WTC11 (cell line): ENCODE measurements around the gene PYCARD. TPM values are rescaled to one million over a fixed set of nuclear protein-coding genes. Genes with fewer than 3 reads are reported as not detected.

Experiments used
- ATAC-seq: fragments of 200-7000 bp; cut with Tn5 transposase; 2 replicates; pipeline ENCODE4 v1.10.0; 2021; ENCODE audit warnings: mild to moderate bottlenecking, moderate library complexity
- CTCF ChIA-PET: fragments of 300-600 bp; sonication (Branson Sonifier 250); formaldehyde crosslinking; loops from one replicate; lab custom pipeline; 2021; ENCODE audit warnings: antibody characterized with exemption; lab: Charles Lee
- POLR2A ChIA-PET: fragments of 350-600 bp; sonication (Branson Sonifier 250); formaldehyde crosslinking; loops from one replicate; lab custom pipeline; 2021; ENCODE audit warnings: antibody characterized with exemption; lab: Charles Lee
- DNase-seq: peaks from one replicate; pipeline ENCODE4 v3.0.0; 2021; ENCODE audit warnings: low spot score
- H3K27ac Mint-ChIP-seq: 2 replicates; pipeline ENCODE4 v1.8.0; 2021; ENCODE audit warnings: mixed read lengths
- H3K27me3 Mint-ChIP-seq: 2 replicates; pipeline ENCODE4 v1.8.0; 2021; ENCODE audit warnings: low read depth, mild to moderate bottlenecking, moderate library complexity, mixed read lengths
- H3K36me3 Mint-ChIP-seq: 2 replicates; pipeline ENCODE4 v1.8.0; 2021; ENCODE audit warnings: mixed read lengths
- H3K4me1 Mint-ChIP-seq: 2 replicates; pipeline ENCODE4 v1.8.0; 2022; ENCODE audit warnings: mixed read lengths
- H3K4me3 Mint-ChIP-seq: 2 replicates; pipeline ENCODE4 v1.8.0; 2021; ENCODE audit warnings: mild to moderate bottlenecking, moderate library complexity, mixed read lengths
- H3K9me3 Mint-ChIP-seq: 2 replicates; pipeline ENCODE4 v1.8.0; 2021; ENCODE audit warnings: mixed read lengths
- CREB1 ChIP-seq: sonication (generic); formaldehyde crosslinking; IDR thresholded peaks from 2 replicates; pipeline ENCODE4 v1.8.0; 2023; ENCODE audit warnings: mild to moderate bottlenecking, missing genetic modification reagents
- CREM ChIP-seq: sonication (generic); formaldehyde crosslinking; IDR thresholded peaks from 2 replicates; pipeline ENCODE4 v1.8.1; 2022; ENCODE audit warnings: mild to moderate bottlenecking, missing genetic modification reagents, moderate library complexity
- FOXP1 ChIP-seq: sonication (generic); formaldehyde crosslinking; IDR thresholded peaks from 2 replicates; pipeline ENCODE4 v1.8.0; 2022; ENCODE audit warnings: missing genetic modification reagents, mild to moderate bottlenecking, moderate library complexity, borderline replicate concordance
- IRF1 ChIP-seq: sonication (generic); formaldehyde crosslinking; IDR thresholded peaks from 2 replicates; pipeline ENCODE4 v1.8.0; 2023; ENCODE audit warnings: missing genetic modification reagents
- MLX ChIP-seq: sonication (generic); formaldehyde crosslinking; IDR thresholded peaks from 2 replicates; pipeline ENCODE4 v1.8.1; 2023; ENCODE audit warnings: mild to moderate bottlenecking, missing genetic modification reagents, moderate library complexity
- NFYB ChIP-seq: sonication (generic); formaldehyde crosslinking; conservative IDR thresholded peaks from 2 replicates; pipeline ENCODE4 v1.8.0; 2022; ENCODE audit warnings: low read depth, missing genetic modification reagents
- ZNF219 ChIP-seq: sonication (generic); formaldehyde crosslinking; IDR thresholded peaks from 2 replicates; pipeline ENCODE4 v1.8.0; 2023; ENCODE audit warnings: missing genetic modification reagents, mild to moderate bottlenecking, borderline replicate concordance
- ZNF425 ChIP-seq: fragments of 250-450 bp; sonication (Bioruptor Pico); conservative IDR thresholded peaks from 2 replicates; pipeline ENCODE4 v1.9.0; 2021; ENCODE audit warnings: mild to moderate bottlenecking
- ZNF671 ChIP-seq: fragments of 250-450 bp; sonication (Bioruptor Pico); IDR thresholded peaks from 2 replicates; pipeline ENCODE4 v1.8.0; 2021; ENCODE audit warnings: mild to moderate bottlenecking
- total RNA-seq: library from RNA; stranded (reverse); gene quantifications from 3 replicates; pipeline ENCODE4 v1.2.3, GENCODE V29; 2021
- TF ChIP-seq, protein P1 (sequence below): sonication (generic); formaldehyde crosslinking; IDR thresholded peaks from 2 replicates; pipeline ENCODE4 v1.8.1; 2023; ENCODE audit warnings: mild to moderate bottlenecking, moderate library complexity, missing genetic modification reagents
- TF ChIP-seq, protein P2 (sequence below): sonication (generic); formaldehyde crosslinking; conservative IDR thresholded peaks from 2 replicates; pipeline ENCODE4 v1.8.1; 2023; ENCODE audit warnings: mild to moderate bottlenecking, low read depth, missing genetic modification reagents, moderate library complexity
- TF ChIP-seq, protein P3 (sequence below): sonication (generic); formaldehyde crosslinking; IDR thresholded peaks from 2 replicates; pipeline ENCODE4 v1.8.1; 2023; ENCODE audit warnings: mild to moderate bottlenecking, missing genetic modification reagents, moderate library complexity
- TF ChIP-seq, protein P4 (sequence below): fragments of 250-450 bp; sonication (Bioruptor Pico); IDR thresholded peaks from 2 replicates; pipeline ENCODE4 v2.1.2; 2022; ENCODE audit warnings: mild to moderate bottlenecking, moderate library complexity
- TF ChIP-seq, protein P5 (sequence below): fragments of 250-450 bp; sonication (Bioruptor Pico); IDR thresholded peaks from 2 replicates; pipeline ENCODE4 v1.8.0; 2021; ENCODE audit warnings: mild to moderate bottlenecking
- TF ChIP-seq, protein P6 (sequence below): fragments of 250-450 bp; sonication (Bioruptor Pico); IDR thresholded peaks from 2 replicates; pipeline ENCODE4 v1.9.0; 2021; ENCODE audit warnings: mild to moderate bottlenecking, borderline replicate concordance

The PYCARD gene
- total RNA-seq, 1 experiment from 2014 or later = 35.2 TPM

DNA sequence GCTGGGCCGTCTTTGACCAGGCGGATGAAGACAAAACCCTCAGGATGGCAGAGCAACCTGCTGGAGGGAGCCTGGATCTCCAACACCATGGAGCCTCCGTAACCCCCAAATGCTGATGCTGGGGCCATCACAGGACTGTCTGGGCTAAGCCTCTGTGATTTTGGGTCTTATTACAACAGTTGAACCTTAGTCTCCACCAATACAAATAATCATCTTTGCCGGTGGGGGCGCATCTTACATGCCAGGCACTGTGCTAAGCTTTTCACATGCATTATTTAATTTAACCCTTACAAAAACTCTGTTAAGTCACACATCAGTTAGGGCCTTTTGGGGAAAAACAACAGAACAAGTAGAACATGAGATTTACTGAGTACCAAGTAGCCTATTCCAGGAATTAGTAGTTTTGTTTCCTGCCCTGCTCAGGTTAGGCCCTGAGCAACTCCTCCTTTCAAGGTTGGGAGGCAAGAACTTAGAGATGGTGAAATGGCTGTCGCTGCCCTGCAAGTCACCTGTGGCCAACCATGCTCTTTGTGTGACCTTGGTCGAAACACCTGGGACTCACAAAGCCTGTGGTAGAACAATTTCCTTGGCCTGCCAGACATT is 48.3 kb upstream of the PYCARD start:
- H3K27ac Mint-ChIP-seq = no peak overlapping the region
- H3K9me3 Mint-ChIP-seq = no peaks in the 10 kb centered on the region
- ChIA-PET POLR2A (no interaction called here), CTCF (no interaction called here)
- no peak overlapping the region for H3K4me3 Mint-ChIP-seq
- no peak for ATAC-seq
- H3K27me3 Mint-ChIP-seq = no peaks in the 10 kb centered on the region; the same call in 1 of the 2 replicates
- no peak for DNase-seq
- no peaks in the 10 kb centered on the region for H3K36me3 Mint-ChIP-seq
- TF ChIP-seq, protein P1, sequence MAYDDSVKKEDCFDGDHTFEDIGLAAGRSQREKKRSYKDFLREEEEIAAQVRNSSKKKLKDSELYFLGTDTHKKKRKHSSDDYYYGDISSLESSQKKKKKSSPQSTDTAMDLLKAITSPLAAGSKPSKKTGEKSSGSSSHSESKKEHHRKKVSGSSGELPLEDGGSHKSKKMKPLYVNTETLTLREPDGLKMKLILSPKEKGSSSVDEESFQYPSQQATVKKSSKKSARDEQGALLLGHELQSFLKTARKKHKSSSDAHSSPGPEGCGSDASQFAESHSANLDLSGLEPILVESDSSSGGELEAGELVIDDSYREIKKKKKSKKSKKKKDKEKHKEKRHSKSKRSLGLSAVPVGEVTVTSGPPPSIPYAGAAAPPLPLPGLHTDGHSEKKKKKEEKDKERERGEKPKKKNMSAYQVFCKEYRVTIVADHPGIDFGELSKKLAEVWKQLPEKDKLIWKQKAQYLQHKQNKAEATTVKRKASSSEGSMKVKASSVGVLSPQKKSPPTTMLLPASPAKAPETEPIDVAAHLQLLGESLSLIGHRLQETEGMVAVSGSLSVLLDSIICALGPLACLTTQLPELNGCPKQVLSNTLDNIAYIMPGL (CRISPR knock-in tag) = no peak
- no peak for TF ChIP-seq NFYB (CRISPR knock-in tag)
- TF ChIP-seq FOXP1 (CRISPR knock-in tag) = no peak
- TF ChIP-seq ZNF219 (CRISPR knock-in tag) = no peak
- TF ChIP-seq, protein P2, sequence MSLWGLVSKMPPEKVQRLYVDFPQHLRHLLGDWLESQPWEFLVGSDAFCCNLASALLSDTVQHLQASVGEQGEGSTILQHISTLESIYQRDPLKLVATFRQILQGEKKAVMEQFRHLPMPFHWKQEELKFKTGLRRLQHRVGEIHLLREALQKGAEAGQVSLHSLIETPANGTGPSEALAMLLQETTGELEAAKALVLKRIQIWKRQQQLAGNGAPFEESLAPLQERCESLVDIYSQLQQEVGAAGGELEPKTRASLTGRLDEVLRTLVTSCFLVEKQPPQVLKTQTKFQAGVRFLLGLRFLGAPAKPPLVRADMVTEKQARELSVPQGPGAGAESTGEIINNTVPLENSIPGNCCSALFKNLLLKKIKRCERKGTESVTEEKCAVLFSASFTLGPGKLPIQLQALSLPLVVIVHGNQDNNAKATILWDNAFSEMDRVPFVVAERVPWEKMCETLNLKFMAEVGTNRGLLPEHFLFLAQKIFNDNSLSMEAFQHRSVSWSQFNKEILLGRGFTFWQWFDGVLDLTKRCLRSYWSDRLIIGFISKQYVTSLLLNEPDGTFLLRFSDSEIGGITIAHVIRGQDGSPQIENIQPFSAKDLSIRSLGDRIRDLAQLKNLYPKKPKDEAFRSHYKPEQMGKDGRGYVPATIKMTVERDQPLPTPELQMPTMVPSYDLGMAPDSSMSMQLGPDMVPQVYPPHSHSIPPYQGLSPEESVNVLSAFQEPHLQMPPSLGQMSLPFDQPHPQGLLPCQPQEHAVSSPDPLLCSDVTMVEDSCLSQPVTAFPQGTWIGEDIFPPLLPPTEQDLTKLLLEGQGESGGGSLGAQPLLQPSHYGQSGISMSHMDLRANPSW (CRISPR knock-in tag) = no peak
- no peak for TF ChIP-seq CREB1 (CRISPR knock-in tag)
- TF ChIP-seq ZNF425 = no peak
- TF ChIP-seq MLX (CRISPR knock-in tag) = no peak
- TF ChIP-seq, protein P3, sequence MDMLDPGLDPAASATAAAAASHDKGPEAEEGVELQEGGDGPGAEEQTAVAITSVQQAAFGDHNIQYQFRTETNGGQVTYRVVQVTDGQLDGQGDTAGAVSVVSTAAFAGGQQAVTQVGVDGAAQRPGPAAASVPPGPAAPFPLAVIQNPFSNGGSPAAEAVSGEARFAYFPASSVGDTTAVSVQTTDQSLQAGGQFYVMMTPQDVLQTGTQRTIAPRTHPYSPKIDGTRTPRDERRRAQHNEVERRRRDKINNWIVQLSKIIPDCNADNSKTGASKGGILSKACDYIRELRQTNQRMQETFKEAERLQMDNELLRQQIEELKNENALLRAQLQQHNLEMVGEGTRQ (CRISPR knock-in tag) = no peak
- TF ChIP-seq CREM (CRISPR knock-in tag) = no peak
- TF ChIP-seq ZNF671 = no peak
- TF ChIP-seq, protein P4, sequence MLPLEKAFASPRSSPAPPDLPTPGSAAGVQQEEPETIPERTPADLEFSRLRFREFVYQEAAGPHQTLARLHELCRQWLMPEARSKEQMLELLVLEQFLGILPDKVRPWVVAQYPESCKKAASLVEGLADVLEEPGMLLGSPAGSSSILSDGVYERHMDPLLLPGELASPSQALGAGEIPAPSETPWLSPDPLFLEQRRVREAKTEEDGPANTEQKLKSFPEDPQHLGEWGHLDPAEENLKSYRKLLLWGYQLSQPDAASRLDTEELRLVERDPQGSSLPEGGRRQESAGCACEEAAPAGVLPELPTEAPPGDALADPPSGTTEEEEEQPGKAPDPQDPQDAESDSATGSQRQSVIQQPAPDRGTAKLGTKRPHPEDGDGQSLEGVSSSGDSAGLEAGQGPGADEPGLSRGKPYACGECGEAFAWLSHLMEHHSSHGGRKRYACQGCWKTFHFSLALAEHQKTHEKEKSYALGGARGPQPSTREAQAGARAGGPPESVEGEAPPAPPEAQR (CRISPR knock-in tag) = no peak
- TF ChIP-seq, protein P5, sequence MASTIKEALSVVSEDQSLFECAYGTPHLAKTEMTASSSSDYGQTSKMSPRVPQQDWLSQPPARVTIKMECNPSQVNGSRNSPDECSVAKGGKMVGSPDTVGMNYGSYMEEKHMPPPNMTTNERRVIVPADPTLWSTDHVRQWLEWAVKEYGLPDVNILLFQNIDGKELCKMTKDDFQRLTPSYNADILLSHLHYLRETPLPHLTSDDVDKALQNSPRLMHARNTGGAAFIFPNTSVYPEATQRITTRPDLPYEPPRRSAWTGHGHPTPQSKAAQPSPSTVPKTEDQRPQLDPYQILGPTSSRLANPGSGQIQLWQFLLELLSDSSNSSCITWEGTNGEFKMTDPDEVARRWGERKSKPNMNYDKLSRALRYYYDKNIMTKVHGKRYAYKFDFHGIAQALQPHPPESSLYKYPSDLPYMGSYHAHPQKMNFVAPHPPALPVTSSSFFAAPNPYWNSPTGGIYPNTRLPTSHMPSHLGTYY (CRISPR knock-in tag) = no peak
- TF ChIP-seq IRF1 (CRISPR knock-in tag) = no peak
- TF ChIP-seq, protein P6, sequence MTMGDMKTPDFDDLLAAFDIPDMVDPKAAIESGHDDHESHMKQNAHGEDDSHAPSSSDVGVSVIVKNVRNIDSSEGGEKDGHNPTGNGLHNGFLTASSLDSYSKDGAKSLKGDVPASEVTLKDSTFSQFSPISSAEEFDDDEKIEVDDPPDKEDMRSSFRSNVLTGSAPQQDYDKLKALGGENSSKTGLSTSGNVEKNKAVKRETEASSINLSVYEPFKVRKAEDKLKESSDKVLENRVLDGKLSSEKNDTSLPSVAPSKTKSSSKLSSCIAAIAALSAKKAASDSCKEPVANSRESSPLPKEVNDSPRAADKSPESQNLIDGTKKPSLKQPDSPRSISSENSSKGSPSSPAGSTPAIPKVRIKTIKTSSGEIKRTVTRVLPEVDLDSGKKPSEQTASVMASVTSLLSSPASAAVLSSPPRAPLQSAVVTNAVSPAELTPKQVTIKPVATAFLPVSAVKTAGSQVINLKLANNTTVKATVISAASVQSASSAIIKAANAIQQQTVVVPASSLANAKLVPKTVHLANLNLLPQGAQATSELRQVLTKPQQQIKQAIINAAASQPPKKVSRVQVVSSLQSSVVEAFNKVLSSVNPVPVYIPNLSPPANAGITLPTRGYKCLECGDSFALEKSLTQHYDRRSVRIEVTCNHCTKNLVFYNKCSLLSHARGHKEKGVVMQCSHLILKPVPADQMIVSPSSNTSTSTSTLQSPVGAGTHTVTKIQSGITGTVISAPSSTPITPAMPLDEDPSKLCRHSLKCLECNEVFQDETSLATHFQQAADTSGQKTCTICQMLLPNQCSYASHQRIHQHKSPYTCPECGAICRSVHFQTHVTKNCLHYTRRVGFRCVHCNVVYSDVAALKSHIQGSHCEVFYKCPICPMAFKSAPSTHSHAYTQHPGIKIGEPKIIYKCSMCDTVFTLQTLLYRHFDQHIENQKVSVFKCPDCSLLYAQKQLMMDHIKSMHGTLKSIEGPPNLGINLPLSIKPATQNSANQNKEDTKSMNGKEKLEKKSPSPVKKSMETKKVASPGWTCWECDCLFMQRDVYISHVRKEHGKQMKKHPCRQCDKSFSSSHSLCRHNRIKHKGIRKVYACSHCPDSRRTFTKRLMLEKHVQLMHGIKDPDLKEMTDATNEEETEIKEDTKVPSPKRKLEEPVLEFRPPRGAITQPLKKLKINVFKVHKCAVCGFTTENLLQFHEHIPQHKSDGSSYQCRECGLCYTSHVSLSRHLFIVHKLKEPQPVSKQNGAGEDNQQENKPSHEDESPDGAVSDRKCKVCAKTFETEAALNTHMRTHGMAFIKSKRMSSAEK (CRISPR knock-in tag) = no peak
- H3K4me1 Mint-ChIP-seq = peaks cover 37% of the 10 kb centered on the region
